ENCODE results near the gene VSIG2. TPM values are rescaled to one million over a fixed set of nuclear protein-coding genes. Genes with fewer than 3 reads are reported as not detected.

Gene VSIG2
- total RNA-seq, 1 donor from 2014 or later: 1.2 TPM

Other genes with a start within 250 kb of the VSIG2 start
- not detected for gene OR8B12, start 208.6 kb downstream of the VSIG2 start, total RNA-seq
- gene OR8A1, start 182.3 kb downstream of the VSIG2 start, total RNA-seq: not detected
- not detected for gene PANX3, start 140.8 kb downstream of the VSIG2 start, total RNA-seq
- gene TBRG1, start 129.4 kb downstream of the VSIG2 start, total RNA-seq: 21.3 TPM
- 42.5 TPM for gene SIAE, start 78.5 kb downstream of the VSIG2 start, total RNA-seq
- gene SPA17, start 78.4 kb downstream of the VSIG2 start, total RNA-seq: 1.8 TPM
- gene NRGN, start 12.3 kb downstream of the VSIG2 start, total RNA-seq: 6.4 TPM
- gene ESAM, start 10.0 kb upstream of the VSIG2 start, total RNA-seq: 50.2 TPM
- 5.3 TPM for gene MSANTD2, start 48.2 kb upstream of the VSIG2 start, total RNA-seq
- 5.1 TPM for gene ROBO3, start 113.2 kb upstream of the VSIG2 start, total RNA-seq
- gene ROBO4, start 145.6 kb upstream of the VSIG2 start, total RNA-seq: 15.9 TPM
- not detected for gene HEPN1, start 167.0 kb upstream of the VSIG2 start, total RNA-seq
- 0.11 TPM for gene HEPACAM, start 183.8 kb upstream of the VSIG2 start, total RNA-seq
- 0.24 TPM for gene CCDC15, start 201.9 kb upstream of the VSIG2 start, total RNA-seq

All from cardiac septum (tissue), 1 donor.